OCI-LY7 (cell line): Measurements from ENCODE around the gene DPP8. TPM values are rescaled to one million over a fixed set of nuclear protein-coding genes. Genes with fewer than 3 reads are reported as not detected.

Experiments
- BruUV-seq: library from RNA; stranded (reverse); fragments of 400-500 nt; replicated peaks from 2 replicates; lab custom pipeline; 2021; lab: Mats Ljungman, UMichigan
- CTCF ChIA-PET: fragments of 300-600 bp; sonication (Branson Sonifier 250); formaldehyde crosslinking; loops from one replicate; lab custom pipeline; 2022; ENCODE audit warnings: antibody characterized with exemption; ENCODE audit not compliant: unreplicated experiment; lab: Charles Lee
- POLR2A ChIA-PET: fragments of 300-600 bp; sonication (Branson Sonifier 250); formaldehyde crosslinking; loops from one replicate; lab custom pipeline; 2022; ENCODE audit warnings: antibody characterized with exemption; lab: Charles Lee
- DNase-seq: peaks from one replicate; pipeline ENCODE4 v3.0.0-alpha.2; 2015; ENCODE audit warnings: low spot score
- H2AFZ ChIP-seq: fragments of 200-600 bp; sonication (generic), shearing (Covaris generic); 2 replicates; pipeline ENCODE4 v1.6.1; 2014; ENCODE audit warnings: mild to moderate bottlenecking, antibody characterized with exemption, low read length, moderate library complexity
- H3K27ac ChIP-seq: fragments of 200-600 bp; sonication (generic); 2 replicates; pipeline ENCODE4 v1.5.1; 2014; ENCODE audit warnings: mixed run types, low read depth, mild to moderate bottlenecking, moderate library complexity, low read length, inconsistent platforms; ENCODE audit not compliant: poor library complexity, severe bottlenecking
- H3K36me3 ChIP-seq: fragments of 200-600 bp; sonication (generic); 2 replicates; pipeline ENCODE4 v1.6.1; 2014; ENCODE audit warnings: mild to moderate bottlenecking, antibody characterized with exemption, low read length, moderate library complexity, mixed read lengths; ENCODE audit not compliant: insufficient read depth
- H3K4me1 ChIP-seq: fragments of 200-600 bp; sonication (generic); 2 replicates; pipeline ENCODE4 v1.5.1; 2014; ENCODE audit warnings: mild to moderate bottlenecking, low read length; ENCODE audit not compliant: insufficient read depth, poor library complexity, severe bottlenecking
- H3K4me2 ChIP-seq: fragments of 200-600 bp; sonication (generic); 2 replicates; pipeline ENCODE4 v1.6.1; 2014; ENCODE audit warnings: mild to moderate bottlenecking, low read length
- H3K4me3 ChIP-seq: fragments of 200-600 bp; sonication (generic); 2 replicates; pipeline ENCODE4 v1.5.1; 2014; ENCODE audit warnings: mild to moderate bottlenecking, low read depth, low read length; ENCODE audit not compliant: poor library complexity, severe bottlenecking
- H3K79me2 ChIP-seq: fragments of 200-600 bp; sonication (generic); 2 replicates; pipeline ENCODE4 v1.6.1; 2016; ENCODE audit warnings: low read depth, mild to moderate bottlenecking, low read length, moderate library complexity, mixed read lengths; ENCODE audit not compliant: insufficient read depth
- H3K9me2 ChIP-seq: fragments of 200-600 bp; sonication (generic); 2 replicates; pipeline ENCODE4 v1.6.1; 2016; ENCODE audit warnings: mild to moderate bottlenecking, low read length, mixed read lengths; ENCODE audit not compliant: insufficient read depth
- H3K9me3 ChIP-seq: fragments of 200-600 bp; sonication (generic); 2 replicates; pipeline ENCODE4 v1.6.1; 2014; ENCODE audit warnings: mild to moderate bottlenecking, mixed run types, low read length, mixed read lengths
- H4K20me1 ChIP-seq: fragments of 200-600 bp; sonication (generic); 2 replicates; pipeline ENCODE4 v1.6.1; 2014; ENCODE audit warnings: mild to moderate bottlenecking, antibody characterized with exemption, low read length, moderate library complexity, mixed read lengths; ENCODE audit not compliant: insufficient read depth
- EZH2phosphoT487 ChIP-seq: fragments of 200-600 bp; sonication (generic); IDR thresholded peaks from 2 replicates; pipeline ENCODE4 v1.6.1; 2018; ENCODE audit warnings: low read depth, borderline replicate concordance, mild to moderate bottlenecking, mixed run types, antibody characterized with exemption, low read length, moderate library complexity, mixed read lengths
- intact Hi-C: fragments of 100-400 bp; cut with micrococcal nuclease; formaldehyde crosslinking; loops from one replicate; pipeline ENCODE4 v1.10.0; 2022; ENCODE audit not compliant: unreplicated experiment
- total RNA-seq, 2 experiments: library from RNA; depleted of rRNA in 1 of 2; stranded (reverse); fragments of >200 nt in 1 of 2; shearing (Covaris generic) in 1 of 2; gene quantifications; 2 replicates each; pipeline ENCODE4 v1.2.3, GENCODE V29; 2014 to 2022
- TF ChIP-seq, protein P1 (sequence below): fragments of 200-600 bp; sonication (generic); conservative IDR thresholded peaks from 2 replicates; pipeline ENCODE4 v1.5.1; 2014; ENCODE audit warnings: mild to moderate bottlenecking, antibody characterized with exemption, low read length, moderate library complexity, mixed read lengths

Gene DPP8
- total RNA-seq, 2 experiments from 2014 or later, result 43.0 to 52.1 TPM

DNA sequence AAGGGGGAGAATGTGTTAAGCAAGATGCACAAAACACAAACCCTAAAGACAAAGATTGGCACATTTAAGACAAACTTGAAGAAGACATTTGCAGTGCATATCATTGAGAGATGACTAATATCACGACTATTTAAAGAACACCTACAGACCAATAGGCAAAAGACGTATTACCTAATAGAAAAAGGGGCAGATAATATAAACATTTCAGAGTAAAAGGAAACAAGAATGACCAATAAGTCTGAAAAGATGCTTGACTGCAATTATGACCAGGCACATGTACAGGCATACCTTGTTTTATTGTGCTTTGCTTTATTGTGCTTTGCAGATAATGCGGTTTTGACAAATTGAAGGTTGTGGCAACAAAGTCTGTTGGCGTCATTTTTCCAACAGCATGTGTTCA, 17.7 kb upstream of the DPP8 start:
- no peak overlapping the region for H3K27ac ChIP-seq
- H3K9me3 ChIP-seq, result no peaks in the 10 kb centered on the region
- no peak overlapping the region for H2AFZ ChIP-seq
- peaks cover 21% of the 10 kb centered on the region for H3K4me1 ChIP-seq
- no TSS peak for BruUV-seq
- CTCF ChIA-PET, result no interaction called here
- POLR2A ChIA-PET, result interaction anchor here (0.5 kb wide), 1 partner anchor 37 kb away, joined by 3 read pairs; no protein-coding TSS in a partner anchor
- H3K4me2 ChIP-seq, result no peak overlapping the region
- peaks cover 16% of the 10 kb centered on the region for H3K36me3 ChIP-seq
- no peaks in the 10 kb centered on the region for H3K9me2 ChIP-seq
- no peak overlapping the region for H3K4me3 ChIP-seq
- no peak for TF ChIP-seq EZH2phosphoT487
- intact Hi-C loops, result no loop called here
- H3K79me2 ChIP-seq, result peaks cover 88% of the 10 kb centered on the region
- no peaks in the 10 kb centered on the region; the same call in none of the 2 replicates for H4K20me1 ChIP-seq
- no peak for DNase-seq

- no peak for TF ChIP-seq EZH2phosphoT487
- TF ChIP-seq, protein P1, sequence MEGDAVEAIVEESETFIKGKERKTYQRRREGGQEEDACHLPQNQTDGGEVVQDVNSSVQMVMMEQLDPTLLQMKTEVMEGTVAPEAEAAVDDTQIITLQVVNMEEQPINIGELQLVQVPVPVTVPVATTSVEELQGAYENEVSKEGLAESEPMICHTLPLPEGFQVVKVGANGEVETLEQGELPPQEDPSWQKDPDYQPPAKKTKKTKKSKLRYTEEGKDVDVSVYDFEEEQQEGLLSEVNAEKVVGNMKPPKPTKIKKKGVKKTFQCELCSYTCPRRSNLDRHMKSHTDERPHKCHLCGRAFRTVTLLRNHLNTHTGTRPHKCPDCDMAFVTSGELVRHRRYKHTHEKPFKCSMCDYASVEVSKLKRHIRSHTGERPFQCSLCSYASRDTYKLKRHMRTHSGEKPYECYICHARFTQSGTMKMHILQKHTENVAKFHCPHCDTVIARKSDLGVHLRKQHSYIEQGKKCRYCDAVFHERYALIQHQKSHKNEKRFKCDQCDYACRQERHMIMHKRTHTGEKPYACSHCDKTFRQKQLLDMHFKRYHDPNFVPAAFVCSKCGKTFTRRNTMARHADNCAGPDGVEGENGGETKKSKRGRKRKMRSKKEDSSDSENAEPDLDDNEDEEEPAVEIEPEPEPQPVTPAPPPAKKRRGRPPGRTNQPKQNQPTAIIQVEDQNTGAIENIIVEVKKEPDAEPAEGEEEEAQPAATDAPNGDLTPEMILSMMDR, result no peak
- ChIA-PET POLR2A (no interaction called here), CTCF (no interaction called here)
- H3K79me2 ChIP-seq, result peaks cover 70% of the 10 kb centered on the region
- no peaks in the 10 kb centered on the region for H3K9me2 ChIP-seq
- no peaks in the 10 kb centered on the region; the same call in none of the 2 replicates for H4K20me1 ChIP-seq
- peaks cover 16% of the 10 kb centered on the region for H3K36me3 ChIP-seq
- peak overlapping the region; percentile 52 for H3K4me2 ChIP-seq
- no peak overlapping the region for H2AFZ ChIP-seq
- H3K27ac ChIP-seq, result no peak overlapping the region
- H3K4me3 ChIP-seq, result peak overlapping the region; percentile 11
- no TSS peak for BruUV-seq
- DNase-seq, result no peak
- intact Hi-C loops, result no loop called here
- peaks cover 27% of the 10 kb centered on the region for H3K4me1 ChIP-seq
- no peaks in the 10 kb centered on the region for H3K9me3 ChIP-seq
Observed at GRCh38 chr15:65533057-65533756, 15.7 kb upstream of the DPP8 start.

GRCh38 chr15:65532738-65533051, 15.2 kb upstream of the DPP8 start:
- no TSS peak for BruUV-seq
- Histone ChIP-seq H3K9me3 (no peaks in the 10 kb centered on the region), H3K36me3 (peaks cover 16% of the 10 kb centered on the region), H3K4me2 (peak overlapping the region; percentile 52), H4K20me1 (no peaks in the 10 kb centered on the region; the same call in 1 of the 2 replicates), H2AFZ (no peak overlapping the region), H3K4me3 (peak overlapping the region; percentile 11), H3K27ac (no peak overlapping the region), H3K4me1 (peaks cover 27% of the 10 kb centered on the region), H3K9me2 (no peaks in the 10 kb centered on the region), H3K79me2 (peaks cover 66% of the 10 kb centered on the region)
- ChIA-PET CTCF (no interaction called here), POLR2A (no interaction called here)
- DNase-seq, result no peak
- intact Hi-C loops, result no loop called here
- TF ChIP-seq, protein P1, result no peak
- no peak for TF ChIP-seq EZH2phosphoT487
